Measurements from ENCODE around the gene IRF5.

Gene IRF5

GRCh38 chr7:128914566-128915151 lies 23.1 kb upstream of the IRF5 start:
- Histone ChIP-seq H3K27me3 (ENCODE audit: control insufficient read depth, insufficient read depth, low read length) (peaks cover 38% of the 10 kb centered on the region; the same call in 1 of the 2 replicates), H3K27ac (ENCODE audit: low read depth, low read length) (no peak overlapping the region), H3K36me3 (ENCODE audit: control insufficient read depth, insufficient read depth, low read length) (no peaks in the 10 kb centered on the region), H3K9me3 (ENCODE audit: control insufficient read depth, insufficient read depth, low read depth, low read length) (no peaks in the 10 kb centered on the region), H3K4me3 (ENCODE audit: low read depth, low read length) (no peak overlapping the region), H3K9ac (ENCODE audit: low read length) (no peak overlapping the region), H3K4me1 (ENCODE audit: control insufficient read depth, insufficient read depth, low read length) (peaks cover 26% of the 10 kb centered on the region)

- Histone ChIP-seq H3K36me3 (ENCODE audit: control insufficient read depth, insufficient read depth, low read length) (no peaks in the 10 kb centered on the region), H3K4me1 (ENCODE audit: control insufficient read depth, insufficient read depth, low read length) (peaks cover 30% of the 10 kb centered on the region), H3K9ac (ENCODE audit: low read length) (no peak overlapping the region), H3K9me3 (ENCODE audit: control insufficient read depth, insufficient read depth, low read depth, low read length) (no peaks in the 10 kb centered on the region), H3K4me3 (ENCODE audit: low read depth, low read length) (peak overlapping the region; percentile 45; the same call in 1 of the 2 replicates), H3K27me3 (ENCODE audit: control insufficient read depth, insufficient read depth, low read length) (peaks cover 33% of the 10 kb centered on the region; the same call in 1 of the 2 replicates), H3K27ac (ENCODE audit: low read depth, low read length) (no peak overlapping the region)
These were observed 22.4 kb upstream of the IRF5 start for GRCh38 chr7:128915271-128915819.

GRCh38 chr7:128915841-128916642 lies 21.7 kb upstream of the IRF5 start:
- Histone ChIP-seq H3K9me3 (ENCODE audit: control insufficient read depth, insufficient read depth, low read depth, low read length) (no peaks in the 10 kb centered on the region), H3K4me1 (ENCODE audit: control insufficient read depth, insufficient read depth, low read length) (peaks cover 32% of the 10 kb centered on the region), H3K27ac (ENCODE audit: low read depth, low read length) (no peak overlapping the region), H3K4me3 (ENCODE audit: low read depth, low read length) (peak overlapping the region; percentile 36; the same call in 1 of the 2 replicates), H3K9ac (ENCODE audit: low read length) (no peak overlapping the region), H3K27me3 (ENCODE audit: control insufficient read depth, insufficient read depth, low read length) (peaks cover 26% of the 10 kb centered on the region; the same call in 1 of the 2 replicates), H3K36me3 (ENCODE audit: control insufficient read depth, insufficient read depth, low read length) (no peaks in the 10 kb centered on the region)

GRCh38 chr7:128916643-128916915 lies 21.1 kb upstream of the IRF5 start:
- H3K27ac ChIP-seq (ENCODE audit: low read depth, low read length): no peak overlapping the region
- peaks cover 26% of the 10 kb centered on the region; the same call in 1 of the 2 replicates for H3K27me3 ChIP-seq (ENCODE audit: control insufficient read depth, insufficient read depth, low read length)
- no peaks in the 10 kb centered on the region for H3K36me3 ChIP-seq (ENCODE audit: control insufficient read depth, insufficient read depth, low read length)
- H3K9ac ChIP-seq (ENCODE audit: low read length): no peak overlapping the region
- peaks cover 28% of the 10 kb centered on the region for H3K4me1 ChIP-seq (ENCODE audit: control insufficient read depth, insufficient read depth, low read length)
- H3K4me3 ChIP-seq (ENCODE audit: low read depth, low read length): no peak overlapping the region
- no peaks in the 10 kb centered on the region for H3K9me3 ChIP-seq (ENCODE audit: control insufficient read depth, insufficient read depth, low read depth, low read length)

- H3K4me1 ChIP-seq (ENCODE audit: control insufficient read depth, insufficient read depth, low read length): peaks cover 22% of the 10 kb centered on the region
- no peak overlapping the region for H3K4me3 ChIP-seq (ENCODE audit: low read depth, low read length)
- H3K9me3 ChIP-seq (ENCODE audit: control insufficient read depth, insufficient read depth, low read depth, low read length): no peaks in the 10 kb centered on the region
- H3K36me3 ChIP-seq (ENCODE audit: control insufficient read depth, insufficient read depth, low read length): no peaks in the 10 kb centered on the region
- peaks cover 26% of the 10 kb centered on the region; the same call in 1 of the 2 replicates for H3K27me3 ChIP-seq (ENCODE audit: control insufficient read depth, insufficient read depth, low read length)
- H3K9ac ChIP-seq (ENCODE audit: low read length): no peak overlapping the region
- H3K27ac ChIP-seq (ENCODE audit: low read depth, low read length): no peak overlapping the region
These were observed 20.6 kb upstream of the IRF5 start for GRCh38 chr7:128917122-128917521.

GRCh38 chr7:128918016-128918665 lies 19.6 kb upstream of the IRF5 start:
- Histone ChIP-seq H3K36me3 (ENCODE audit: control insufficient read depth, insufficient read depth, low read length) (no peaks in the 10 kb centered on the region), H3K4me1 (ENCODE audit: control insufficient read depth, insufficient read depth, low read length) (peaks cover 19% of the 10 kb centered on the region), H3K27me3 (ENCODE audit: control insufficient read depth, insufficient read depth, low read length) (peaks cover 26% of the 10 kb centered on the region; the same call in 1 of the 2 replicates), H3K4me3 (ENCODE audit: low read depth, low read length) (no peak overlapping the region), H3K9me3 (ENCODE audit: control insufficient read depth, insufficient read depth, low read depth, low read length) (no peaks in the 10 kb centered on the region), H3K27ac (ENCODE audit: low read depth, low read length) (no peak overlapping the region), H3K9ac (ENCODE audit: low read length) (no peak overlapping the region)

DNA sequence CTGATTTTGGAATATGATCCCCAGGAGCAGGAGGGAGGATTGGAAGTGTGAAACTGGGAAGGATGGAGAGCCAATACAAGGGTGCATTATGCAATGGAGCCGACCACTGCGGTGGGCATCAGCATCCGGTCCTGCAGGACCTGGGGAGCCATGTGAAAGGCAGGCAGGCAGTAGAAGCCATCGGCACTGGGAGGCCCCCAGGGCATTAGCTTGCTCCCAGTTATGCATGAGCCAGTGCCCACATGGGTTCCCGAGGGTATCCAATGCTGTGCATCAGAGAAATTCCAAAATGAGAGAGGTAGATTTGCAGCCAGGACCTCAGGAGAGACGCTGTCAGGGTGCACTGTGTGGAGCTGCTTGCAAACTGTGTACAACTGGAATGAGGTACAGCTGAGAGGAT lies 18.5 kb upstream of the IRF5 start:
- Histone ChIP-seq H3K9me3 (ENCODE audit: control insufficient read depth, insufficient read depth, low read depth, low read length) (no peaks in the 10 kb centered on the region), H3K27me3 (ENCODE audit: control insufficient read depth, insufficient read depth, low read length) (peaks cover 20% of the 10 kb centered on the region; the same call in 1 of the 2 replicates), H3K9ac (ENCODE audit: low read length) (no peak overlapping the region), H3K4me1 (ENCODE audit: control insufficient read depth, insufficient read depth, low read length) (peaks cover 15% of the 10 kb centered on the region), H3K27ac (ENCODE audit: low read depth, low read length) (no peak overlapping the region), H3K36me3 (ENCODE audit: control insufficient read depth, insufficient read depth, low read length) (no peaks in the 10 kb centered on the region), H3K4me3 (ENCODE audit: low read depth, low read length) (no peak overlapping the region)

DNA sequence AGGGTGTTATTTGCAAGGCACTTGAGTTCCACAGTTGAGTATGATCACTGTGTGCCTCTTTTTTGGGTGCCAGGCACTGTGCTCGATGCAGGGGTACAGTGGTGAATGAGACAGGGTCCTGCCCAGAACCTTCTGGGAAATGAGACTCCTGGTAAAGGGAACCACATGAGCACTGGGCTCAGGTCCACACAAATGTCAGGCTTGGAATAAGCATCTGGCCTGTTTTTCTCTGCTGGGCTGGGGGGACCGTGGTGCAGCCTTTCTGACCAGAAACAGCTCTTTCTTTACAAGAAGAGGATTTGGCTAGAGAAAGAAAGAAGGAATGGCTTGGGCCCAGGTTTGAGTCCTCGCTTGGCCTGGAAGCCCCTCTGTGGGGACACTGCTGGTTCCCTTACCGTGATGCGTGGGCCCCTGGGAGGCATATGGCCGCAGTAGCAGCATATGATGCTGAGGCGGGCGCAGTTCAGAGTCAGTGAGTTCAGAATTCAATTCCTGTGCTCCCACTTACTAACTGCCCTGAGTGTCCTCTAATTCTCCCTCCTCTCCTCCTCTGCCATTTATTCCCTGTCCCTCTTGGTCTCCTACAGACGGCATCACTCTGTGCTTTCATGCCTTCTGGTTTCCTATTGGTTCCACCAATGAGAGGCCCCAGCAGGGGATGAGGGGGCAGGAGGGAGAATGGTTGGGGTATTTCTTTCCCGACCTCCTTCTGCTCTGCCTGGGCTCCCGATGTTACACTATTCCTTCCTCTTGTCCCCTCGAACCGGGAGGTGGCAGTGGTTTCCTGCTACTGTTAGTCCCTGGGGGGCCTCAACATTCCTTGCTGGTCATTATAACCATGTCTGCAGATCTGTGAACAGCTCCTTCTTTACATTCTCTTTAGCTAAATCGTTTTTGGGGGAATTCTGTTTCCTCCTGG lies 17.6 kb upstream of the IRF5 start:
- Histone ChIP-seq H3K4me1 (ENCODE audit: control insufficient read depth, insufficient read depth, low read length) (peaks cover 9% of the 10 kb centered on the region), H3K36me3 (ENCODE audit: control insufficient read depth, insufficient read depth, low read length) (no peaks in the 10 kb centered on the region), H3K4me3 (ENCODE audit: low read depth, low read length) (no peak overlapping the region), H3K9me3 (ENCODE audit: control insufficient read depth, insufficient read depth, low read depth, low read length) (no peaks in the 10 kb centered on the region), H3K27ac (ENCODE audit: low read depth, low read length) (no peak overlapping the region), H3K9ac (ENCODE audit: low read length) (no peak overlapping the region), H3K27me3 (ENCODE audit: control insufficient read depth, insufficient read depth, low read length) (peaks cover 16% of the 10 kb centered on the region; the same call in 1 of the 2 replicates)

- H3K36me3 ChIP-seq (ENCODE audit: control insufficient read depth, insufficient read depth, low read length): no peaks in the 10 kb centered on the region
These were observed 16.7 kb upstream of the IRF5 start for GRCh38 chr7:128920913-128921582.

GRCh38 chr7:128921866-128922440 lies 15.8 kb upstream of the IRF5 start:
- peaks cover 3% of the 10 kb centered on the region; the same call in 1 of the 2 replicates for H3K27me3 ChIP-seq (ENCODE audit: control insufficient read depth, insufficient read depth, low read length)

More at GRCh38 chr7:128920913-128921582, 16.7 kb upstream of the IRF5 start:
- Histone ChIP-seq H3K4me1 (ENCODE audit: control insufficient read depth, insufficient read depth, low read length) (peaks cover 9% of the 10 kb centered on the region), H3K27me3 (ENCODE audit: control insufficient read depth, insufficient read depth, low read length) (peaks cover 8% of the 10 kb centered on the region; the same call in 1 of the 2 replicates), H3K9ac (ENCODE audit: low read length) (no peak overlapping the region), H3K4me3 (ENCODE audit: low read depth, low read length) (no peak overlapping the region), H3K27ac (ENCODE audit: low read depth, low read length) (no peak overlapping the region), H3K9me3 (ENCODE audit: control insufficient read depth, insufficient read depth, low read depth, low read length) (no peaks in the 10 kb centered on the region)

More at GRCh38 chr7:128921866-128922440, 15.8 kb upstream of the IRF5 start:
- peaks cover 9% of the 10 kb centered on the region for H3K4me1 ChIP-seq (ENCODE audit: control insufficient read depth, insufficient read depth, low read length)
- no peak overlapping the region for H3K9ac ChIP-seq (ENCODE audit: low read length)
- no peaks in the 10 kb centered on the region for H3K36me3 ChIP-seq (ENCODE audit: control insufficient read depth, insufficient read depth, low read length)
- H3K27ac ChIP-seq (ENCODE audit: low read depth, low read length): no peak overlapping the region
- no peaks in the 10 kb centered on the region for H3K9me3 ChIP-seq (ENCODE audit: control insufficient read depth, insufficient read depth, low read depth, low read length)
- H3K4me3 ChIP-seq (ENCODE audit: low read depth, low read length): no peak overlapping the region

All from HUES6 (cell line).